GM21576 (cell line): Measurements from ENCODE around the gene KLHL6.
"Not testable (repeated sequence)": the region's sequence is repeated elsewhere in the genome, so short reads cannot be mapped to it uniquely, and the experiment has no call there.

Experiments
- ATAC-seq: cut with Tn5 transposase; IDR thresholded peaks from one replicate; pipeline ENCODE4 v1.9.1; 2021; ENCODE audit warnings: mild to moderate bottlenecking, moderate library complexity; ENCODE audit not compliant: unreplicated experiment

KLHL6 gene

GRCh38 chr3:183533412-183534132 is 21.9 kb downstream of the KLHL6 start:
- ATAC-seq: no peak

GRCh38 chr3:183532620-183533411 is 22.7 kb downstream of the KLHL6 start:
- no peak for ATAC-seq

GRCh38 chr3:183529717-183530116 is 25.8 kb downstream of the KLHL6 start:
- ATAC-seq: no peak

GRCh38 chr3:183529185-183529584 is 26.3 kb downstream of the KLHL6 start:
- ATAC-seq: no peak

GRCh38 chr3:183528758-183529157 is 26.7 kb downstream of the KLHL6 start:
- ATAC-seq: not testable (repeated sequence)

GRCh38 chr3:183527428-183528379 is 27.8 kb downstream of the KLHL6 start:
- peak; percentile 86 for ATAC-seq

GRCh38 chr3:183526838-183527427 is 28.6 kb downstream of the KLHL6 start:
- ATAC-seq: peak; percentile 3

GRCh38 chr3:183524476-183524875 is 31.0 kb downstream of the KLHL6 start:
- no peak for ATAC-seq

GRCh38 chr3:183520741-183521556 is 34.6 kb downstream of the KLHL6 start:
- ATAC-seq: not testable (repeated sequence)

GRCh38 chr3:183520295-183520694 is 35.2 kb downstream of the KLHL6 start:
- ATAC-seq: not testable (repeated sequence)

- no peak for ATAC-seq
Measured at GRCh38 chr3:183519891-183520290, 35.6 kb downstream of the KLHL6 start.

GRCh38 chr3:183518491-183519251 is 36.8 kb downstream of the KLHL6 start:
- no peak for ATAC-seq

- no peak for ATAC-seq
Measured at GRCh38 chr3:183517607-183518006, 37.9 kb downstream of the KLHL6 start.

GRCh38 chr3:183515968-183516851 is 39.3 kb downstream of the KLHL6 start:
- peak; percentile 72 for ATAC-seq

- no peak for ATAC-seq
Measured at GRCh38 chr3:183514021-183514420, 41.5 kb downstream of the KLHL6 start.

GRCh38 chr3:183513046-183513706 is 42.3 kb downstream of the KLHL6 start:
- no peak for ATAC-seq

GRCh38 chr3:183511286-183512131 is 44.0 kb downstream of the KLHL6 start:
- ATAC-seq: peak; percentile 44
